Right kidney (tissue), 1 donor: ENCODE measurements around the gene NPPB.

Experiments used
- DNase-seq: peaks from one replicate; pipeline ENCODE4 v3.0.0-alpha.2; 2016

The NPPB gene

DNA sequence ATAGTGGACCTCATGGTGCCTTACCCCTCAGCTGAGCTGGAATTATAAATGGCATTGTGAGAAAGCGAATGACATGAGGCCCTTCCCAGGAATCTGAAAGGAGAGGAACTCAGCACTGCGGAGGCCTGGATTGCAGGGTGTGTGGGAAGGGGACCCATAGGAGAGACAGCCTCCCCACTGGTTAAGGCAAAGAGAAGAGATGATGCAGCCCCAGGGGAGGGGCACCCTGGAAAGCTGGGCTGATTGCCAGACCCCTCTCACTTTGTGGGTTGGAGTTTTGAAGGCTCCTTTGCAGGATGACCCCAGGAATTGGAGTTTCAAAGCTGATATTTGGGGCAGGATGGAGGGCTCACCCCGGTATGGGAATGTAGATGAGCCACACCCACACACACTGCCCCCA, 2.0 kb downstream of the NPPB start:
- no peak for DNase-seq

DNA sequence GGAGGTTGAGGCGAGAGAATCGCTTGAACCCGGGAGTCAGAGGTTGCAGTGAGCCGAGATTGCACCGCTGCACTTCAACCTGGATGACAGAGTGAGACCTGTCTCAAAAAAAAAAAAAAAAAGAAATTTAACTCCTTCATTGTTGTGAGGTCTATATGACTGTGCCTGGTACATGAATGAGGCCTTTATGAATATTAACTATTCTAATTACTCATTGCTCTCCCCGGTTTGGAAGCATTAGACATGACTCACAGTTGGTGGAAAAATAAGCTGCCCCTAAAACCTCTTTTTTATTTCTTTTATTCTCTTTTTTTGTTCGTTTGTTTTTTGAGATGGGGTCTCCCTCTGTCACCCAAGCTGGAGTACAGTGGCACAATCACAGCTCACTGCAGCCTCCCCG, 3.3 kb downstream of the NPPB start:
- no peak for DNase-seq

- DNase-seq = no peak
Observed at GRCh38 chr1:11854519-11854918, 4.2 kb downstream of the NPPB start.

GRCh38 chr1:11851180-11851579, 7.6 kb downstream of the NPPB start:
- DNase-seq = no peak

GRCh38 chr1:11850156-11850555, 8.6 kb downstream of the NPPB start:
- no peak for DNase-seq

- no peak for DNase-seq
Observed at GRCh38 chr1:11848373-11848700, 10.4 kb downstream of the NPPB start.

DNA sequence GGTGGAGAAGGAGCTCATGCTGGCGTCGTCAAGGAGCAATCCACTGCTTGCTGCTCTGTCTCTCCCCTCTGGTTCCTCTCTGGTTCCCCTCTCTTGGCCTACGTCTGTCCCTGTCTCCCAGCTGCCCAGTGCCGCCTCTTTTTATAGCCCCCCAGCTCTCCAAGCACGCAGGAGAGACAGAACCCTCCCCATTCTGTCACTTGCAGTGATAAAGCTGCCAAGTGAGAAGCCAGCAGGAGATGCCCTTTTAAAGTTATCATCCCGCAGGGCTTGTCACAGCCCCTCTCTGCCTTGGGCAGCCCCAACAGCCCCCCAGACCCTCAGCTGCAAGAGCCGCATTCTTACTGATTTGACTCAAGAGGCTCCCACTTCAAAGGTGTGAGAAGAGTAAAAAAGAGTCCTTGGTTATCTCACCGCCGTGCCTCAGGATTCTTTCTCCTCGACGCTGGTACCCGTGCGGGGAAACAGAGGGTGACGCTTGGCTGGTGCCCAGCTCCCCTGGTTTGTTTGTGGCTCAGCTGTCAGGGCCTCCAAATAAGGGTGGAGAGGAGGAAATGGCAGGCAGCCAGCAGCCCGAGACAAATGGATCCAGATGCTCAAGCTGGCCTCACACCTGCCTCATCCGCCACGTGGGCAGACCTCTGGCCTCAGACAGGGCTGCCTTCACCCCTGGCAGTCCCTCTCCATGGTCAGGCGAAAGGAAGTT, 10.9 kb downstream of the NPPB start, which contains the start of gene NPPA:
TSS of gene NPPA (minus strand) at position 117 of the 706 bp plus-strand sequence. CDS start at position 18, 99 bp downstream.
- no peak for DNase-seq

- no peak for DNase-seq
Observed at GRCh38 chr1:11845641-11846335, 13.0 kb downstream of the NPPB start.

- no peak for DNase-seq
Observed at GRCh38 chr1:11842154-11843041, 16.3 kb downstream of the NPPB start.

DNA sequence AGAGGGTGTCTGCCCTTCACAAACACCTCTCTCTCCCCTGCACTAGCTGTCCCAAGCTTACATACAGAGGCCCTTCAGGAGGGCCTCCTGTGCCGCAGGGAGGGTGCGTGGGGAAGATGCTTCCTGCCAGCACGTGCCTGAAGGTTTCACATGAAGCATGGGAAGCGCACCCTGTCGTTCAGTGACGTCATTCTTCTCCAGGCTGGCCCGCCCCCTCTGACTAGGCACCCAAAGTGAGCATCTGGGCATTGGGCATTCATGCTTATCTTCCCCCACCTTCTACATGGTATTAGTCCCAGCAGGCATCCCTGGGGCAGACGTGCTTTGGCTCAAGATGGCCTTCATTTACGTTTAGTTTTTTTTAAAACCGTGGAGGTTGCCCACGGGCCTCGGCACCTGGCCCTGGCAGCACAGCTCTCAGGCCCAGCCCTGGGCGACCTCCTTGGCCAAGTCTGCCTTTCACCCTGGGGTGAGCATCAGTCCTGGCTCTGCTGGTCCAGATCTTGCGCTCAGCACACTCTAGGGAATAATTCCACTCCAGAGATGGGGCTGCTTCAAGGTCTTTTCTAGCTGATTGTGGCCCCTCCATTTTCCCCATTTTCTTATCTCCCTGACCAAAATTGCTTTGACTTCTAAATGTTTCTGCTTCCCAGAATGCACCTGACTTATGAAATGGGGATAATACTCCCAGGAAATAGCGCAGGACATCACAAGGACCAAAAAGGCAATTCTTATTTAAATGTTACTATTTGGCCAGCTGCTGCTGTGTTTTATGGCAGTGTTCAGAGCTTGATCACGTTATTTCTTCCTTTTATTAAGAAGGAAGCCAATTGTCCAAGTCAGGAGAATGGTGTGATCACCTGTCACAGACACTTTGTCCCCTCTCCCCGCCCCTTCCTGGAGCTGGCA, 17.2 kb downstream of the NPPB start:
- no peak for DNase-seq

DNA sequence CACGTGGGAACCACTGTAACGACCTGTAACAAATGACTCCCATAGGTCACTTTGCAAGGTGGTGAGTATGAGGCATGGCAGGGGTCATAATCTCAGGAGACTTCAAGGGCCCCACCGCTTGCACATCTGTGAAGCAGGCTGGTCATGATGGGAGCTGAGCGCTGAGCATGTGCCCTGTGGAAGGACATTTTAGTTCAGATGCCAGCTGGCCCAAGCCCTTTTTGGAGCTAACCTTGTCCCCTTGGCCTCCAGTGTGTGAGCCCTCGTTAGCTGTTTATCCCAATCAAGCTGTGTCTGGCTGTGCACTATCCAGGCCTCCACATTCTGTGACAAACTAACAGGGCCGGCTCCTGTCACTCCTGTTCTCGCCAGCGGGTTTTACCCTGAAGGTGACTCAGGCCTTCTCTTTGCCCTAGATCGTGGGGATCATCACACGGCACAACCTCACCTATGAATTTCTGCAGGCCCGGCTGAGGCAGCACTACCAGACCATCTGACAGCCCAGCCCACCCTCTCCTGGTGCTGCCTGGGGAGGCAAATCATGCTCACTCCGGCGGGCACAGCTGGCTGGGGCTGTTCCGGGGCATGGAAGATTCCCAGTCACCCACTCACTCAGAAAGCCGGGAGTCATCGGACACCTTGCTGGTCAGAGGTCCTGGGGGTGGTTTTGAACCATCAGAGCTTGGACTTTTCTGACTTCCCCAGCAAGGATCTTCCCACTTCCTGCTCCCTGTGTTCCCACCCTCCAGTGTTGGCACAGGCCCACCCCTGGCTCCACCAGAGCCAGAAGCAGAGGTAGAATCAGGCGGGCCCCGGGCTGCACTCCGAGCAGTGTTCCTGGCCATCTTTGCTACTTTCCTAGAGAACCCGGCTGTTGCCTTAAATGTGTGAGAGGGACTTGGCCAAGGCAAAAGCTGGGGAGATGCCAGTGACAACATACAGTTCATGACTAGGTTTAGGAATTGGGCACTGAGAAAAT, 18.7 kb downstream of the NPPB start:
- no peak for DNase-seq

- DNase-seq = peak; percentile 41
Observed at GRCh38 chr1:11838349-11839272, 20.1 kb downstream of the NPPB start.

- no peak for DNase-seq
Observed at GRCh38 chr1:11837767-11838348, 20.9 kb downstream of the NPPB start.

DNA sequence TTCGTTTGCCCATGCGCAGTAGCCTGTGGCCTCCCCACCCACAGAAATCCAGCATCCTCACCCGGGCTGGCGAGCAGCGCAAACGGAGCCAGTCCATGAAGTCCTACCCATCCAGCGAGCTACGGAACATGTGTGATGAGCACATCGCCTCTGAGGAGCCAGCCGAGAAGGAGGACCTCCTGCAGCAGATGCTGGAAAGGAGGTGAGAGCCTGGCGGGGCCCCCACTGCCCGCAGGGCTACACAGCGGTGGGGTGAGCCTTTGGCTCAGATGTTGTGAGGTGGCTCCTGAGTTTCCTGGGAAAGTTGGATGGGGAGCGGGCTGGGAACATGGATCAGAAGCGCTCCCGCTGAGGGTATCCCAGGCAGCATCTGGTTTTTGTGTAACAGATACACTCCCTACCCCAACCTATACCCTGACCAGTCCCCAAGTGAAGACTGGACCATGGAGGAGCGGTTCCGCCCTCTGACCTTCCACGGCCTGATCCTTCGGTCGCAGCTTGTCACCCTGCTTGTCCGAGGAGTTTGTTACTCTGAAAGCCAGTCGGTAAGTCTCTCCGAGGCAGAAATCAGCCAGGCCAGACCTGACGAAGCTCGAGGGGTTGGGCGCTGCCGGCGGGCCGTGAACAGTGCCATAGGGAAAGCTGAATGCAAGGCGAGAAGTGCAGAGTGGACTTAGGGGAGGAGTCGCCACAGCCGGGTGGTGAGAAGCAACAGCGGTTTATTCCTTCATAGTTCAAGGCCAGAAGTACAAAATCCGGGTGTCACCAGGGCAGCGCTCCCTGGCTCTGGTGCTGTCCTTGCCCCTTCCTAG, 21.6 kb downstream of the NPPB start:
- no peak for DNase-seq

GRCh38 chr1:11835441-11836225, 23.1 kb downstream of the NPPB start:
- DNase-seq = no peak

DNA sequence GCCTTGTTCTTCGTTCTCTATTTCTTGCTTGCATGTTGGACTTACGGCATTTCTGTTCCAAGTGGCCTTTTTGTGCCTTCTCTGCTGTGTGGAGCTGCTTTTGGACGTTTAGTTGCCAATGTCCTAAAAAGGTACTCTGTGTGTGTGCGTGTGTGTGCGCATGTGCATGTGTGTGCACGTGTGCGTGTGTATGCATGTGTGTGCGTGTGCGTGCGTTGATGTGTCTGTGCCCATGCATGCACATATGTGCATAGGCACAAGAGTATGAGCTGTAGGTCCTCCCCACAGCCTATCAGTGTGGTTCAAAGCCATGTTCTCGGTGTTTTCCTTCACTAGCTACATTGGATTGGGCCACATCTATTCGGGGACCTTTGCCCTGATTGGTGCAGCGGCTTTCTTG, 24.8 kb downstream of the NPPB start:
- no peak for DNase-seq

DNA sequence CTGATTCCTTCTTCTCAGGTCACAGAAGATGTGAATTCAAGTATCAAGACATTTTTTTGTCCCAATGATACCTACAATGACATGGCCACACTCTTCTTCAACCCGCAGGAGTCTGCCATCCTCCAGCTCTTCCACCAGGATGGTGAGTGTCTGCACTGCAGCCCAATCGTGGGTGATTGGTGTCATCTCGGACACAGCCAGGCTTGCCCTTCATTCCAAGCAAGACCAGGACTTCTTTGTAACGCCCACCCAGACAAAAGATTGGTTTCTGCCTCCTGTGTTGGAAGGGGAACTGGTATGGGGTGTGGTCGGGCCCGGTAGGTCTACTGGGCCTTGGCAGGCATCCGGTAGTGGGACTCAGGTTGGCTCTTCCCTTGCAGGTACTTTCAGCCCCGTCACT, 25.2 kb downstream of the NPPB start:
- DNase-seq = no peak
